Measurements from ENCODE around the gene PLCB4. TPM values are rescaled to one million over a fixed set of nuclear protein-coding genes. Genes with fewer than 3 reads are reported as not detected.

PLCB4 gene
- total and polyA plus RNA-seq, 2 donors (not counting 1 experiment from before 2014, with no cell fraction given), result 7.3 to 13.7 TPM

DNA sequence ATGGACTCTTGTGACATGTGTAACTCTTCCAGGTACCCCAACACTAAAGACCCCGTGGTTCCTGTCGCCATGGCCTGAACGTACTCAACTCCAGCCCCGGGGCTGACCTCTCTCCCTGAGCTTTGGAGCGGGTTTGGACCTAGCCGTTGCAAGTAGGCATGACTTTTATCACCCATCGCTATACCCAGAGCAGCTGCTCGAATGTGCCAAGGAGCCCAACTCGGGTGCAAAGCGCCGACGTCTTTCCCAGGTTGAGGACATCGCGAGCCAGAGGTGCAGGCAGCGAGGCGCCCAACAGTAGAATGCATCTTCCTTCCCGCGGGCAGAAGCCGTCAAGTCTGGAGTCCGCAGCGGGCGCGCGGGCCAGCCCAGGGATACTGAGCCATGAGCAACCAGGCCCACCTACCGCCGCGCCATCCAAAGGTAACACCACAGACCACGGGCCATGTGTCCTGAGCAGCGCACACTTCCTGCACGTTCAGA lies 439.9 kb downstream of the PLCB4 start:
- Histone ChIP-seq H3K27ac (ENCODE audit: insufficient read depth, low read length) (no peak overlapping the region), H3K4me1 (ENCODE audit: control insufficient read depth, extremely low read depth, insufficient read depth, low read length) (no peaks in the 10 kb centered on the region), H3K4me3 (replicated peaks in 1 of 4; ENCODE audit: control extremely low read depth in 1 of 4, insufficient read depth in 1 of 4, low read depth in 3 of 4, low read length in 4 of 4) (no peak overlapping the region), H3K4me2 (ENCODE audit: extremely low read depth, insufficient read depth, low read length) (no peak overlapping the region), H3K9ac (ENCODE audit: insufficient read depth, low read length) (no peak overlapping the region), H2AFZ (ENCODE audit: low read length) (no peak overlapping the region), H3K9me3 (ENCODE audit: control insufficient read depth, insufficient read depth, low read depth, low read length) (no peaks in the 10 kb centered on the region), H3K36me3 (ENCODE audit: control insufficient read depth, insufficient read depth, low read length) (no peaks in the 10 kb centered on the region), H3K27me3 (ENCODE audit: control insufficient read depth, insufficient read depth, low read length) (peaks cover 30% of the 10 kb centered on the region), H4K20me1 (ENCODE audit: control insufficient read depth, extremely low read depth, insufficient read depth, low read length) (no peaks in the 10 kb centered on the region), H3K79me2 (ENCODE audit: control insufficient read depth, insufficient read depth, low read length) (no peaks in the 10 kb centered on the region)
- TF ChIP-seq EZH2 (IDR thresholded peaks at IDR 0.05; ENCODE audit: low read length, missing control alignments), result peak; percentile 79
- TF ChIP-seq, protein P1, sequence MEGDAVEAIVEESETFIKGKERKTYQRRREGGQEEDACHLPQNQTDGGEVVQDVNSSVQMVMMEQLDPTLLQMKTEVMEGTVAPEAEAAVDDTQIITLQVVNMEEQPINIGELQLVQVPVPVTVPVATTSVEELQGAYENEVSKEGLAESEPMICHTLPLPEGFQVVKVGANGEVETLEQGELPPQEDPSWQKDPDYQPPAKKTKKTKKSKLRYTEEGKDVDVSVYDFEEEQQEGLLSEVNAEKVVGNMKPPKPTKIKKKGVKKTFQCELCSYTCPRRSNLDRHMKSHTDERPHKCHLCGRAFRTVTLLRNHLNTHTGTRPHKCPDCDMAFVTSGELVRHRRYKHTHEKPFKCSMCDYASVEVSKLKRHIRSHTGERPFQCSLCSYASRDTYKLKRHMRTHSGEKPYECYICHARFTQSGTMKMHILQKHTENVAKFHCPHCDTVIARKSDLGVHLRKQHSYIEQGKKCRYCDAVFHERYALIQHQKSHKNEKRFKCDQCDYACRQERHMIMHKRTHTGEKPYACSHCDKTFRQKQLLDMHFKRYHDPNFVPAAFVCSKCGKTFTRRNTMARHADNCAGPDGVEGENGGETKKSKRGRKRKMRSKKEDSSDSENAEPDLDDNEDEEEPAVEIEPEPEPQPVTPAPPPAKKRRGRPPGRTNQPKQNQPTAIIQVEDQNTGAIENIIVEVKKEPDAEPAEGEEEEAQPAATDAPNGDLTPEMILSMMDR (conservative IDR thresholded peaks at IDR 0.05 in 1 of 2, IDR thresholded peaks at IDR 0.05 in 1 of 2; ENCODE audit: low read depth in 1 of 2, low read length in 2 of 2), result no peak
- no peak for DNase-seq (ENCODE audit: low read depth in 2 of 2)

DNA sequence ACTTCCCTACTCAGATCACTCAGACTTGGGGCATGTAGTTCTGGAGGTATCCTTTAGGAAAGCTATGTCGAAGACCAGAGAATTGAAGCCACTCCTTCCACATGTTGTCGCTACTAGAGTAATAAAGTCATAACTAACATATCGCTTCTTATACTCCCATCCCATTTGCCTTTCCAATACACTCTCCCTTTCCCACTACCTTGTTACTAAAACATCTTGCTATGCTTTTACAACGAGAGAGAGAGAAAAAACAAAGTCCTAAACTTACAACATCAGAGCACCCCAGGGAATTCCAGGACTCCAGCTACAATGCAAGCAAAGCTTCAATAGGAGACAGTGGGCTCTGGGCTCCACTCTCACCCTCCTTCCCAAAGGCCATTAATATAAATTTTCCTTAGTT lies 440.4 kb downstream of the PLCB4 start:
- Histone ChIP-seq H3K9ac (ENCODE audit: insufficient read depth, low read length) (no peak overlapping the region), H3K36me3 (ENCODE audit: control insufficient read depth, insufficient read depth, low read length) (no peaks in the 10 kb centered on the region), H3K79me2 (ENCODE audit: control insufficient read depth, insufficient read depth, low read length) (no peaks in the 10 kb centered on the region), H3K27me3 (ENCODE audit: control insufficient read depth, insufficient read depth, low read length) (peaks cover 35% of the 10 kb centered on the region), H3K4me3 (replicated peaks in 1 of 4; ENCODE audit: control extremely low read depth in 1 of 4, insufficient read depth in 1 of 4, low read depth in 3 of 4, low read length in 4 of 4) (no peak overlapping the region), H3K4me2 (ENCODE audit: extremely low read depth, insufficient read depth, low read length) (no peak overlapping the region), H3K9me3 (ENCODE audit: control insufficient read depth, insufficient read depth, low read depth, low read length) (no peaks in the 10 kb centered on the region), H3K4me1 (ENCODE audit: control insufficient read depth, extremely low read depth, insufficient read depth, low read length) (no peaks in the 10 kb centered on the region), H2AFZ (ENCODE audit: low read length) (no peak overlapping the region), H4K20me1 (ENCODE audit: control insufficient read depth, extremely low read depth, insufficient read depth, low read length) (no peaks in the 10 kb centered on the region), H3K27ac (ENCODE audit: insufficient read depth, low read length) (no peak overlapping the region)
- TF ChIP-seq EZH2 (IDR thresholded peaks at IDR 0.05; ENCODE audit: low read length, missing control alignments), result no peak
- TF ChIP-seq, protein P1 (conservative IDR thresholded peaks at IDR 0.05 in 1 of 2, IDR thresholded peaks at IDR 0.05 in 1 of 2; ENCODE audit: low read depth in 1 of 2, low read length in 2 of 2), result no peak
- no peak for DNase-seq (ENCODE audit: low read depth in 2 of 2)

DNA sequence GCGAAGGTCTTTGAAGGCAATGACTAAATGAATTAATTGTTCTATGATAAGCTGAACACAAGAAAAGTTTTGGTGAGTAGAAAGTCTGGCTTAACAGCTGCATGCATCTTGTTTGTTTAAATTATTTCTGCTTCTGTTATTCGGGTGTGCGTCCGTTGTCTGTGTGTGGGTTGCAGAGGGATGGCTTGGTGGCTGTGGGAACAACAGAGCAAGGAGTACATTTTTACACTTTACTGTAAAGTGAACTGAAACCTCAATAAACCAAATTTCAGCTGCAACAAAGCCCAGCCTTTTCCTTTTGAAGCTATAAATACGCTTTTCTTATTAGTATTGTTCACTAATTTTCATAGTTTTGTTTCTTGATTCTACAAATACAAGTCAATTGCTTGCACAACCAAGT lies 442.0 kb downstream of the PLCB4 start:
- no peak overlapping the region for H2AFZ ChIP-seq (ENCODE audit: low read length)
- no peaks in the 10 kb centered on the region for H3K9me3 ChIP-seq (ENCODE audit: control insufficient read depth, insufficient read depth, low read depth, low read length)
- H4K20me1 ChIP-seq (ENCODE audit: control insufficient read depth, extremely low read depth, insufficient read depth, low read length), result no peaks in the 10 kb centered on the region
- peaks cover 44% of the 10 kb centered on the region for H3K27me3 ChIP-seq (ENCODE audit: control insufficient read depth, insufficient read depth, low read length)
- H3K36me3 ChIP-seq (ENCODE audit: control insufficient read depth, insufficient read depth, low read length), result no peaks in the 10 kb centered on the region
- H3K27ac ChIP-seq (ENCODE audit: insufficient read depth, low read length), result no peak overlapping the region
- no peak overlapping the region for H3K9ac ChIP-seq (ENCODE audit: insufficient read depth, low read length)
- H3K4me1 ChIP-seq (ENCODE audit: control insufficient read depth, extremely low read depth, insufficient read depth, low read length), result no peaks in the 10 kb centered on the region
- TF ChIP-seq, protein P1 (conservative IDR thresholded peaks at IDR 0.05 in 1 of 2, IDR thresholded peaks at IDR 0.05 in 1 of 2; ENCODE audit: low read depth in 1 of 2, low read length in 2 of 2), result no peak
- no peak for TF ChIP-seq EZH2 (IDR thresholded peaks at IDR 0.05; ENCODE audit: low read length, missing control alignments)
- H3K4me3 ChIP-seq (replicated peaks in 1 of 4; ENCODE audit: control extremely low read depth in 1 of 4, insufficient read depth in 1 of 4, low read depth in 3 of 4, low read length in 4 of 4), result no peak overlapping the region
- no peak overlapping the region for H3K4me2 ChIP-seq (ENCODE audit: extremely low read depth, insufficient read depth, low read length)
- no peaks in the 10 kb centered on the region for H3K79me2 ChIP-seq (ENCODE audit: control insufficient read depth, insufficient read depth, low read length)
- DNase-seq (ENCODE audit: low read depth in 2 of 2), result no peak

Measured in fibroblast of lung (primary cell).